ENCODE measurements around the gene AP1G2.

DNA sequence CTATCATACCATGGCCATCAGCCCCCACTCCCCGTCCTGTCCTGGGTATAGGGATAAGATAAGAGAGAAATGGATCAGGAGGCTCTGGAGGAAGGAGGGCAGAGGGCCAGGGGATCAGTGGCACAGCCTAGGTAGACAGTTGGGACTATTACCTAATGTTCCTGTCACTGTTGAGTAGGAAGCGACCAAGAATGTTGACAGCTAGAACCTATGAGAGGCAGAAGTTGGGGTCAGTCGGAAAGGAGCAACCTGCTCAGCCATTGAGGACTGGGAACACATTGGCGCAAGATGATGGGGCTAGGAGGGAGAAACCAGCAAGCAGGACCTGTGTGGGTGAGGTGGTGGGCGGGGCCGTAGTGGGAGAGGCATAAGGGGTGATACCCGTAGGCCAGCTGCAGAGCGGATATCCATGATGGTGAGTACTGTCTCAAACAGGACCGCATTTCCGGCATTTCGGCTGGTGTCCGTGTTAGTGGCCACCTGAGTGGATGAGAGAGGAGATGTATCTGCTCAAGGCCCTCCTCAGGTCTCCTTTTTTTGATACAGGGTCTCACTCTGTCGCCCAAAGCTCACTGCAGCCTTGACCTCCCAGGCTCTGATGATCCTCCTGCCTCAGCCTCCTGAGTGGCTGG lies 3.3 kb downstream of the AP1G2 start:
- TF ChIP-seq, protein P1, sequence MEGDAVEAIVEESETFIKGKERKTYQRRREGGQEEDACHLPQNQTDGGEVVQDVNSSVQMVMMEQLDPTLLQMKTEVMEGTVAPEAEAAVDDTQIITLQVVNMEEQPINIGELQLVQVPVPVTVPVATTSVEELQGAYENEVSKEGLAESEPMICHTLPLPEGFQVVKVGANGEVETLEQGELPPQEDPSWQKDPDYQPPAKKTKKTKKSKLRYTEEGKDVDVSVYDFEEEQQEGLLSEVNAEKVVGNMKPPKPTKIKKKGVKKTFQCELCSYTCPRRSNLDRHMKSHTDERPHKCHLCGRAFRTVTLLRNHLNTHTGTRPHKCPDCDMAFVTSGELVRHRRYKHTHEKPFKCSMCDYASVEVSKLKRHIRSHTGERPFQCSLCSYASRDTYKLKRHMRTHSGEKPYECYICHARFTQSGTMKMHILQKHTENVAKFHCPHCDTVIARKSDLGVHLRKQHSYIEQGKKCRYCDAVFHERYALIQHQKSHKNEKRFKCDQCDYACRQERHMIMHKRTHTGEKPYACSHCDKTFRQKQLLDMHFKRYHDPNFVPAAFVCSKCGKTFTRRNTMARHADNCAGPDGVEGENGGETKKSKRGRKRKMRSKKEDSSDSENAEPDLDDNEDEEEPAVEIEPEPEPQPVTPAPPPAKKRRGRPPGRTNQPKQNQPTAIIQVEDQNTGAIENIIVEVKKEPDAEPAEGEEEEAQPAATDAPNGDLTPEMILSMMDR (IDR thresholded peaks at IDR 0.05; ENCODE audit: low read depth, low read length) = no peak
- no peak for TF ChIP-seq EZH2phosphoT487 (IDR thresholded peaks at IDR 0.05; ENCODE audit: low read depth)
